ENCODE measurements around the gene DACH1. TPM values are rescaled to one million over a fixed set of nuclear protein-coding genes. Genes with fewer than 3 reads are reported as not detected.
"Not testable (repeated sequence)": the region's sequence is repeated elsewhere in the genome, so short reads cannot be mapped to it uniquely, and the experiment has no call there.

Gene DACH1
- total RNA-seq, 1 experiment from 2014 or later, result 0.02 TPM

- no peak for DNase-seq (ENCODE audit: extremely low read depth, low read depth)
Observed at GRCh38 chr13:71785361-71785760, 81.6 kb downstream of the DACH1 start.

GRCh38 chr13:71780546-71780945 is 86.5 kb downstream of the DACH1 start:
- DNase-seq (ENCODE audit: extremely low read depth, low read depth), result no peak

GRCh38 chr13:71778998-71779397 is 88.0 kb downstream of the DACH1 start:
- not testable (repeated sequence) for DNase-seq (ENCODE audit: extremely low read depth, low read depth)

- DNase-seq (ENCODE audit: extremely low read depth, low read depth), result no peak
Observed at GRCh38 chr13:71775966-71776365, 91.0 kb downstream of the DACH1 start.

GRCh38 chr13:71774863-71775262 is 92.1 kb downstream of the DACH1 start:
- no peak for DNase-seq (ENCODE audit: extremely low read depth, low read depth)

GRCh38 chr13:71773531-71773930 is 93.5 kb downstream of the DACH1 start:
- DNase-seq (ENCODE audit: extremely low read depth, low read depth), result no peak

- DNase-seq (ENCODE audit: extremely low read depth, low read depth), result no peak
Observed at GRCh38 chr13:71772361-71772760, 94.6 kb downstream of the DACH1 start.

GRCh38 chr13:71771144-71771543 is 95.9 kb downstream of the DACH1 start:
- no peak for DNase-seq (ENCODE audit: extremely low read depth, low read depth)

GRCh38 chr13:71770710-71771109 is 96.3 kb downstream of the DACH1 start:
- DNase-seq (ENCODE audit: extremely low read depth, low read depth), result no peak

- no peak for DNase-seq (ENCODE audit: extremely low read depth, low read depth)
Observed at GRCh38 chr13:71768881-71769280, 98.1 kb downstream of the DACH1 start.

GRCh38 chr13:71759651-71760511 is 107.1 kb downstream of the DACH1 start:
- DNase-seq (ENCODE audit: extremely low read depth, low read depth), result no peak

GRCh38 chr13:71758828-71759227 is 108.2 kb downstream of the DACH1 start:
- no peak for DNase-seq (ENCODE audit: extremely low read depth, low read depth)

GRCh38 chr13:71754407-71754974 is 112.5 kb downstream of the DACH1 start:
- DNase-seq (ENCODE audit: extremely low read depth, low read depth), result no peak

GRCh38 chr13:71752775-71753513 is 114.1 kb downstream of the DACH1 start:
- DNase-seq (ENCODE audit: extremely low read depth, low read depth), result no peak

GRCh38 chr13:71751073-71751472 is 115.9 kb downstream of the DACH1 start:
- no peak for DNase-seq (ENCODE audit: extremely low read depth, low read depth)

GRCh38 chr13:71730267-71730666 is 136.7 kb downstream of the DACH1 start:
- DNase-seq (ENCODE audit: extremely low read depth, low read depth), result no peak

GRCh38 chr13:71729441-71729840 is 137.6 kb downstream of the DACH1 start:
- no peak for DNase-seq (ENCODE audit: extremely low read depth, low read depth)

- no peak for DNase-seq (ENCODE audit: extremely low read depth, low read depth)
Observed at GRCh38 chr13:71727662-71728061, 139.3 kb downstream of the DACH1 start.

- DNase-seq (ENCODE audit: extremely low read depth, low read depth), result no peak
Observed at GRCh38 chr13:71727042-71727441, 140.0 kb downstream of the DACH1 start.

GRCh38 chr13:71722206-71722605 is 144.8 kb downstream of the DACH1 start:
- no peak for DNase-seq (ENCODE audit: extremely low read depth, low read depth)

GRCh38 chr13:71721104-71721503 is 145.9 kb downstream of the DACH1 start:
- no peak for DNase-seq (ENCODE audit: extremely low read depth, low read depth)

- DNase-seq (ENCODE audit: extremely low read depth, low read depth), result no peak
Observed at GRCh38 chr13:71718931-71719330, 148.1 kb downstream of the DACH1 start.

Measured in NCI-H460 (cell line).